HEK293 (cell line): ENCODE results near the gene MGMT.

Source experiments
- CTCF ChIA-PET: fragments of 350-600 bp; formaldehyde crosslinking; extraction: SDS; loops from one replicate; lab custom pipeline; 2021; ENCODE audit warnings: antibody characterized with exemption; lab: Yijun Ruan, JAX
- POLR2A ChIA-PET: fragments of 300-600 bp; formaldehyde crosslinking; extraction: SDS; loops from one replicate; lab custom pipeline; 2020; ENCODE audit warnings: antibody characterized with exemption, inconsistent platforms; lab: Yijun Ruan, JAX
- H3K27ac ChIP-seq: fragments of 200-500 bp; sonication (Bioruptor generic); 2 replicates; pipeline ENCODE4 v1.5.1; 2014; ENCODE audit warnings: low read depth, low read length, control low read depth, inconsistent platforms; ENCODE audit errors: extremely low read depth
- H3K36me3 ChIP-seq, 2 experiments: fragments of 200-500 bp in 1 of 2; sonication (Bioruptor generic) in 1 of 2; 1 replicate in 1 of 2; 2 replicates in 1 of 2; pipeline ENCODE4 v1.5.1; 2014 to 2017; ENCODE audit warnings: inconsistent platforms in 2 of 2, low read length in 2 of 2; ENCODE audit not compliant: control insufficient read depth in 2 of 2, insufficient read depth in 1 of 2
- H3K4me1 ChIP-seq: fragments of 200-500 bp; sonication (Bioruptor generic); 2 replicates; pipeline ENCODE4 v1.5.1; 2014; ENCODE audit warnings: mild to moderate bottlenecking, low read length, inconsistent platforms; ENCODE audit not compliant: control insufficient read depth, insufficient read depth
- H3K4me3 ChIP-seq: 2 replicates; pipeline ENCODE4 v1.5.1; 2011; ENCODE audit warnings: low read depth, mild to moderate bottlenecking, control low read depth, low read length, moderate library complexity
- H3K9me3 ChIP-seq: fragments of 200-500 bp; sonication (Bioruptor generic); 2 replicates; pipeline ENCODE4 v1.5.1; 2014; ENCODE audit warnings: low read depth, low read length, inconsistent platforms; ENCODE audit not compliant: control insufficient read depth, insufficient read depth
- ATF2 ChIP-seq: fragments of 450-650 bp; formaldehyde crosslinking; IDR thresholded peaks from 2 replicates; pipeline ENCODE4 v1.5.1; 2016; ENCODE audit warnings: missing biosample characterization, missing genetic modification characterization, low read depth
- GLI2 ChIP-seq: fragments of 450-650 bp; formaldehyde crosslinking; IDR thresholded peaks from 2 replicates; pipeline ENCODE4; 2017; ENCODE audit warnings: missing biosample characterization, missing genetic modification characterization, low read depth, borderline replicate concordance
- GLIS1 ChIP-seq: fragments of 450-650 bp; formaldehyde crosslinking; IDR thresholded peaks from 2 replicates; pipeline ENCODE4 v1.5.1; 2016; ENCODE audit warnings: missing biosample characterization, missing genetic modification characterization
- HOXD13 ChIP-seq: sonication (generic); formaldehyde crosslinking; IDR thresholded peaks from 2 replicates; pipeline ENCODE4 v1.8.0; 2022; ENCODE audit warnings: missing genetic modification reagents, borderline replicate concordance
- KLF10 ChIP-seq: fragments of 450-650 bp; IDR thresholded peaks from 2 replicates; pipeline ENCODE4 v1.5.1; 2018; ENCODE audit warnings: missing biosample characterization, mild to moderate bottlenecking, missing genetic modification characterization
- SP2 ChIP-seq: fragments of 450-650 bp; formaldehyde crosslinking; IDR thresholded peaks from 2 replicates; pipeline ENCODE4 v1.5.1; 2016; ENCODE audit warnings: missing biosample characterization, missing genetic modification characterization
- TSHZ1 ChIP-seq: fragments of 450-650 bp; formaldehyde crosslinking; IDR thresholded peaks from 2 replicates; pipeline ENCODE4 v1.5.1; 2016; ENCODE audit warnings: missing biosample characterization, missing genetic modification characterization, borderline replicate concordance
- ZBTB1 ChIP-seq: fragments of 450-650 bp; formaldehyde crosslinking; IDR thresholded peaks from 2 replicates; pipeline ENCODE4 v1.5.1; 2016; ENCODE audit warnings: missing biosample characterization, missing genetic modification characterization
- ZBTB8A ChIP-seq: fragments of 450-650 bp; formaldehyde crosslinking; IDR thresholded peaks from 2 replicates; pipeline ENCODE4 v1.5.1; 2016; ENCODE audit warnings: missing biosample characterization, missing genetic modification characterization
- ZNF146 ChIP-seq: fragments of 450-650 bp; formaldehyde crosslinking; IDR thresholded peaks from 2 replicates; pipeline ENCODE4 v1.5.1; 2016; ENCODE audit warnings: missing biosample characterization, missing genetic modification characterization
- ZNF302 ChIP-seq: fragments of 450-650 bp; formaldehyde crosslinking; IDR thresholded peaks from 2 replicates; pipeline ENCODE4 v1.5.1; 2016; ENCODE audit warnings: missing biosample characterization, missing genetic modification characterization, low read depth
- ZNF37A ChIP-seq: fragments of 450-650 bp; IDR thresholded peaks from 2 replicates; pipeline ENCODE4 v1.5.1; 2018; ENCODE audit warnings: missing biosample characterization, missing genetic modification characterization
- ZNF549 ChIP-seq: fragments of 450-650 bp; IDR thresholded peaks from 2 replicates; pipeline ENCODE4 v1.5.1; 2018; ENCODE audit warnings: missing biosample characterization, missing genetic modification characterization, mild to moderate bottlenecking, inconsistent platforms, moderate library complexity
- ZNF555 ChIP-seq: fragments of 450-650 bp; formaldehyde crosslinking; conservative IDR thresholded peaks from 2 replicates; pipeline ENCODE4 v1.5.1; 2017; ENCODE audit warnings: missing biosample characterization, mild to moderate bottlenecking, missing genetic modification characterization, inconsistent platforms
- ZNF571 ChIP-seq: fragments of 450-650 bp; formaldehyde crosslinking; IDR thresholded peaks from 2 replicates; pipeline ENCODE4 v1.5.0; 2017; ENCODE audit warnings: missing biosample characterization, missing genetic modification characterization
- ZNF623 ChIP-seq: fragments of 450-650 bp; formaldehyde crosslinking; IDR thresholded peaks from 2 replicates; pipeline ENCODE4 v1.5.1; 2016; ENCODE audit warnings: missing biosample characterization, missing genetic modification characterization
- ZNF624 ChIP-seq: fragments of 450-650 bp; formaldehyde crosslinking; IDR thresholded peaks from 2 replicates; pipeline ENCODE4 v1.5.1; 2017; ENCODE audit warnings: missing biosample characterization, missing genetic modification characterization
- ZNF76 ChIP-seq: fragments of 450-650 bp; formaldehyde crosslinking; IDR thresholded peaks from 2 replicates; pipeline ENCODE4; 2016; ENCODE audit warnings: low read depth, missing biosample characterization, missing genetic modification characterization, borderline replicate concordance
- ZNF777 ChIP-seq: fragments of 450-650 bp; formaldehyde crosslinking; IDR thresholded peaks from 2 replicates; pipeline ENCODE4 v1.5.1; 2017; ENCODE audit warnings: missing biosample characterization, missing genetic modification characterization, borderline replicate concordance
- ZNF785 ChIP-seq: fragments of 450-650 bp; formaldehyde crosslinking; IDR thresholded peaks from 2 replicates; pipeline ENCODE4 v1.5.1; 2016; ENCODE audit warnings: missing biosample characterization, missing genetic modification characterization
- ZNF791 ChIP-seq: fragments of 450-650 bp; formaldehyde crosslinking; IDR thresholded peaks from 2 replicates; pipeline ENCODE4 v1.5.1; 2016; ENCODE audit warnings: missing biosample characterization, missing genetic modification characterization
- ZNF830 ChIP-seq: fragments of 450-650 bp; IDR thresholded peaks from 2 replicates; pipeline ENCODE4 v1.5.0; 2018; ENCODE audit warnings: missing biosample characterization, missing genetic modification characterization, low read depth, mild to moderate bottlenecking, moderate library complexity
- ZSCAN30 ChIP-seq: fragments of 450-650 bp; IDR thresholded peaks from 2 replicates; pipeline ENCODE4 v1.5.1; 2018; ENCODE audit warnings: missing biosample characterization, mild to moderate bottlenecking, missing genetic modification characterization, moderate library complexity
- TF ChIP-seq, protein P1 (sequence below): fragments of 450-650 bp; formaldehyde crosslinking; IDR thresholded peaks from 2 replicates; pipeline ENCODE4 v1.5.1; 2017; ENCODE audit warnings: missing biosample characterization, missing genetic modification characterization

Gene MGMT

DNA sequence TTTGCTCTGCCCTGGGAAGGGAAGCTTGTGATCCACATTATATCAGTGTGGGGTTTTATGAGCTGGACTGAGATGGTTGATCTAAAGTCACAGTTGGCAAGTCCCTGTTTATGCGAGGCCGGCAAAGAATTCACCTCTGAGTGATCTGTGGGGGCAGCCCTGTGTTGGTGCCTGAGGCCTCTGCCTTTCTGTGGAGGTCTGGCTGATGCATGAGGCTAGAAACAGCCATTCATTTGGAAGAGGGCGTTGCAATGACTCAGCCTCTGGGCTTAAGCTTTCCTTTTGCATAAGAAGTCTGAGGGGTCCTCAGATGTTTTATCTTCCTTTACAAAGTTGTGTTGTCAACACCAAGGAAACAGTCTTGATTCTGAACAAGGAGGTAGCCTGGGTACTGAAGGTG is 126.9 kb downstream of the MGMT start:
- no peak for TF ChIP-seq ZNF76 (tag by site-specific recombination)
- TF ChIP-seq ZSCAN30 (tag by site-specific recombination), result no peak
- no peak for TF ChIP-seq SP2 (tag by site-specific recombination)
- no peak for TF ChIP-seq GLI2 (tag by site-specific recombination)
- no peak for TF ChIP-seq ZNF302
- no peak for TF ChIP-seq ZNF623
- TF ChIP-seq ZNF555, result no peak
- no peak for TF ChIP-seq ZNF624 (tag by site-specific recombination)
- H3K9me3 ChIP-seq, result no peaks in the 10 kb centered on the region
- H3K4me3 ChIP-seq, result no peak overlapping the region
- ChIA-PET POLR2A (no interaction called here), CTCF (no interaction called here)
- H3K36me3 ChIP-seq, result no peaks in the 10 kb centered on the region
- H3K27ac ChIP-seq, result no peak overlapping the region
- no peaks in the 10 kb centered on the region for H3K4me1 ChIP-seq

- ChIA-PET CTCF (no interaction called here), POLR2A (no interaction called here)
- Histone ChIP-seq H3K9me3 (no peaks in the 10 kb centered on the region), H3K4me3 (no peak overlapping the region), H3K27ac (no peak overlapping the region), H3K4me1 (no peaks in the 10 kb centered on the region), H3K36me3 (no peaks in the 10 kb centered on the region)
- 0 out of 2 replicates have a peak, but pooled peaks have one; percentile 26 for TF ChIP-seq ATF2 (tag by site-specific recombination)
- no peak for TF ChIP-seq ZNF624 (tag by site-specific recombination)
- TF ChIP-seq GLIS1 (tag by site-specific recombination), result no peak
- TF ChIP-seq ZBTB1, result no peak
Observed at GRCh38 chr10:129594811-129595210, 127.8 kb downstream of the MGMT start.

GRCh38 chr10:129598413-129598812 is 131.4 kb downstream of the MGMT start:
- Histone ChIP-seq H3K4me3 (no peak overlapping the region), H3K4me1 (no peaks in the 10 kb centered on the region), H3K36me3 (no peaks in the 10 kb centered on the region)
- TF ChIP-seq, protein P1, sequence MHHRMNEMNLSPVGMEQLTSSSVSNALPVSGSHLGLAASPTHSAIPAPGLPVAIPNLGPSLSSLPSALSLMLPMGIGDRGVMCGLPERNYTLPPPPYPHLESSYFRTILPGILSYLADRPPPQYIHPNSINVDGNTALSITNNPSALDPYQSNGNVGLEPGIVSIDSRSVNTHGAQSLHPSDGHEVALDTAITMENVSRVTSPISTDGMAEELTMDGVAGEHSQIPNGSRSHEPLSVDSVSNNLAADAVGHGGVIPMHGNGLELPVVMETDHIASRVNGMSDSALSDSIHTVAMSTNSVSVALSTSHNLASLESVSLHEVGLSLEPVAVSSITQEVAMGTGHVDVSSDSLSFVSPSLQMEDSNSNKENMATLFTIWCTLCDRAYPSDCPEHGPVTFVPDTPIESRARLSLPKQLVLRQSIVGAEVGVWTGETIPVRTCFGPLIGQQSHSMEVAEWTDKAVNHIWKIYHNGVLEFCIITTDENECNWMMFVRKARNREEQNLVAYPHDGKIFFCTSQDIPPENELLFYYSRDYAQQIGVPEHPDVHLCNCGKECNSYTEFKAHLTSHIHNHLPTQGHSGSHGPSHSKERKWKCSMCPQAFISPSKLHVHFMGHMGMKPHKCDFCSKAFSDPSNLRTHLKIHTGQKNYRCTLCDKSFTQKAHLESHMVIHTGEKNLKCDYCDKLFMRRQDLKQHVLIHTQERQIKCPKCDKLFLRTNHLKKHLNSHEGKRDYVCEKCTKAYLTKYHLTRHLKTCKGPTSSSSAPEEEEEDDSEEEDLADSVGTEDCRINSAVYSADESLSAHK, result no peak
- TF ChIP-seq ZNF549 (tag by site-specific recombination), result peak; percentile 91
- TF ChIP-seq, all 188 proteins: peak for 1
- Histone ChIP-seq H3K9me3 (no peaks in the 10 kb centered on the region), H3K27ac (no peak overlapping the region)
- CTCF ChIA-PET, result no interaction called here
- POLR2A ChIA-PET, result no interaction called here

GRCh38 chr10:129599160-129599559 is 132.1 kb downstream of the MGMT start:
- Histone ChIP-seq H3K4me1 (peaks cover 2% of the 10 kb centered on the region; the same call in 1 of the 2 replicates), H3K4me3 (no peak overlapping the region), H3K36me3 (no peaks in the 10 kb centered on the region), H3K9me3 (no peaks in the 10 kb centered on the region), H3K27ac (no peak overlapping the region)
- CTCF ChIA-PET, result no interaction called here
- POLR2A ChIA-PET, result no interaction called here
- no peak for TF ChIP-seq ZNF571 (tag by site-specific recombination)
- TF ChIP-seq ZNF830 (tag by site-specific recombination), result no peak
- no peak for TF ChIP-seq ZBTB8A (tag by site-specific recombination)
- no peak for TF ChIP-seq ZNF791 (tag by site-specific recombination)
- no peak for TF ChIP-seq ZNF777 (tag by site-specific recombination)
- TF ChIP-seq ZNF37A (tag by site-specific recombination), result no peak
- no peak for TF ChIP-seq KLF10 (tag by site-specific recombination)
- TF ChIP-seq HOXD13 (CRISPR knock-in tag), result no peak
- peak; percentile 25; the same call in 1 of the 2 replicates for TF ChIP-seq ZNF146
- TF ChIP-seq ZNF785 (tag by site-specific recombination), result no peak
- TF ChIP-seq TSHZ1 (tag by site-specific recombination), result no peak
